Measurements from ENCODE around the gene MAGI2.

DNA sequence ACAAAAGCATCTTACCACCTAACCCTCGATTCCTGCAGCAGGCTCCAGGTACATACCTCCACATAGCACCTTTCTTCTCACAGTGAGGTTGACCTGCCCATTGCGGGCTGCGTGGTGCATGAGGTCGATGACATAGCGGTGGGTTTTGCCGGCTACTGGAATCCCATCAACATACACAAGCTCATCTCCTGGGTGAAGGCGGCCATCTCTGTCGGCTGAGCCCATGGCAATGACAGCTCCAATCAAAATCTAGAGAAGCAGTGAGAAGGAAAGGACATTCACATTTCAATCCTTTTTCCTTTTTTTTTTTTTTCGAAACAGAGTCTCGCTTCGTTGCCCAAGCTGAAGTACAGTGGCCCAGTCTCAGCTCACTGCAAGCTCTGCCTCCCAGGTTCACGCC, 1285.6 kb downstream of the MAGI2 start:
- TF ChIP-seq POLR2AphosphoS5 (IDR thresholded peaks at IDR 0.05) (no peak), CTCF (IDR thresholded peaks at IDR 0.05) (no peak), POLR2A (IDR thresholded peaks at IDR 0.05) (no peak)

Measured in breast epithelium (tissue), 3 donors.